WTC11 (cell line): Measurements from ENCODE around the gene PISD. TPM values are rescaled to one million over a fixed set of nuclear protein-coding genes. Genes with fewer than 3 reads are reported as not detected.

Experiments used
- ATAC-seq: fragments of 200-7000 bp; cut with Tn5 transposase; 2 replicates; pipeline ENCODE4 v1.10.0; 2021; ENCODE audit warnings: mild to moderate bottlenecking, moderate library complexity
- CTCF ChIA-PET: fragments of 300-600 bp; sonication (Branson Sonifier 250); formaldehyde crosslinking; loops from one replicate; lab custom pipeline; 2021; ENCODE audit warnings: antibody characterized with exemption; lab: Charles Lee
- POLR2A ChIA-PET: fragments of 350-600 bp; sonication (Branson Sonifier 250); formaldehyde crosslinking; loops from one replicate; lab custom pipeline; 2021; ENCODE audit warnings: antibody characterized with exemption; lab: Charles Lee
- DNase-seq: peaks from one replicate; pipeline ENCODE4 v3.0.0; 2021; ENCODE audit warnings: low spot score
- H3K27ac Mint-ChIP-seq: 2 replicates; pipeline ENCODE4 v1.8.0; 2021; ENCODE audit warnings: mixed read lengths
- H3K27me3 Mint-ChIP-seq: 2 replicates; pipeline ENCODE4 v1.8.0; 2021; ENCODE audit warnings: low read depth, mild to moderate bottlenecking, moderate library complexity, mixed read lengths
- H3K36me3 Mint-ChIP-seq: 2 replicates; pipeline ENCODE4 v1.8.0; 2021; ENCODE audit warnings: mixed read lengths
- H3K4me1 Mint-ChIP-seq: 2 replicates; pipeline ENCODE4 v1.8.0; 2022; ENCODE audit warnings: mixed read lengths
- H3K4me3 Mint-ChIP-seq: 2 replicates; pipeline ENCODE4 v1.8.0; 2021; ENCODE audit warnings: mild to moderate bottlenecking, moderate library complexity, mixed read lengths
- H3K9me3 Mint-ChIP-seq: 2 replicates; pipeline ENCODE4 v1.8.0; 2021; ENCODE audit warnings: mixed read lengths
- EMX1 ChIP-seq: fragments of 250-450 bp; sonication (Bioruptor Pico); IDR thresholded peaks from 2 replicates; pipeline ENCODE4 v1.8.0; 2021; ENCODE audit warnings: mild to moderate bottlenecking
- ESRRA ChIP-seq: sonication (generic); formaldehyde crosslinking; IDR thresholded peaks from 2 replicates; pipeline ENCODE4 v1.8.1; 2022; ENCODE audit warnings: mild to moderate bottlenecking, missing genetic modification reagents, borderline replicate concordance
- ETV6 ChIP-seq: sonication (generic); formaldehyde crosslinking; IDR thresholded peaks from 2 replicates; pipeline ENCODE4 v1.8.1; 2022; ENCODE audit warnings: mild to moderate bottlenecking, missing genetic modification reagents
- GRHL2 ChIP-seq: fragments of 250-450 bp; sonication (Bioruptor Pico); IDR thresholded peaks from 2 replicates; pipeline ENCODE4 v1.8.0; 2022; ENCODE audit warnings: mild to moderate bottlenecking, moderate library complexity; ENCODE audit not compliant: insufficient replicate concordance, severe bottlenecking
- GTF2I ChIP-seq: fragments of 250-450 bp; sonication (Bioruptor Pico); conservative IDR thresholded peaks from 2 replicates; pipeline ENCODE4 v1.4.0; 2021; ENCODE audit warnings: mild to moderate bottlenecking
- NFYB ChIP-seq: sonication (generic); formaldehyde crosslinking; conservative IDR thresholded peaks from 2 replicates; pipeline ENCODE4 v1.8.0; 2022; ENCODE audit warnings: low read depth, missing genetic modification reagents
- TEAD1 ChIP-seq: sonication (generic); formaldehyde crosslinking; IDR thresholded peaks from 2 replicates; pipeline ENCODE4 v1.8.0; 2022; ENCODE audit warnings: mild to moderate bottlenecking, missing genetic modification reagents
- TP53 ChIP-seq: sonication (generic); formaldehyde crosslinking; IDR thresholded peaks from 2 replicates; pipeline ENCODE4 v1.8.1; 2023; ENCODE audit warnings: mild to moderate bottlenecking, missing genetic modification reagents
- ZNF263 ChIP-seq: sonication (generic); formaldehyde crosslinking; IDR thresholded peaks from 2 replicates; pipeline ENCODE4 v1.8.1; 2022; ENCODE audit warnings: low read depth, mild to moderate bottlenecking, moderate library complexity, missing genetic modification reagents
- ZNF396 ChIP-seq: fragments of 250-450 bp; sonication (Bioruptor Pico); IDR thresholded peaks from 2 replicates; pipeline ENCODE4 v1.8.0; 2021; ENCODE audit warnings: mild to moderate bottlenecking, moderate library complexity, borderline replicate concordance
- ZNF423 ChIP-seq: fragments of 250-450 bp; sonication (Bioruptor Pico); IDR thresholded peaks from 2 replicates; pipeline ENCODE4 v2.1.2; 2022; ENCODE audit warnings: mild to moderate bottlenecking, moderate library complexity
- total RNA-seq: library from RNA; stranded (reverse); gene quantifications from 3 replicates; pipeline ENCODE4 v1.2.3, GENCODE V29; 2021
- TF ChIP-seq, protein P1 (sequence below): sonication (generic); formaldehyde crosslinking; IDR thresholded peaks from 2 replicates; pipeline ENCODE4 v1.8.1; 2023; ENCODE audit warnings: mild to moderate bottlenecking, missing genetic modification reagents, moderate library complexity
- TF ChIP-seq, protein P2 (sequence below): sonication (generic); formaldehyde crosslinking; IDR thresholded peaks from 2 replicates; pipeline ENCODE4 v1.8.0; 2022; ENCODE audit warnings: missing genetic modification reagents
- TF ChIP-seq, protein P3 (sequence below): sonication (generic); formaldehyde crosslinking; IDR thresholded peaks from 2 replicates; pipeline ENCODE4 v1.8.0; 2022; ENCODE audit warnings: mild to moderate bottlenecking, missing genetic modification reagents
- TF ChIP-seq, protein P4 (sequence below): sonication (generic); formaldehyde crosslinking; IDR thresholded peaks from 2 replicates; pipeline ENCODE4 v1.8.1; 2023; ENCODE audit warnings: mild to moderate bottlenecking, moderate library complexity, missing genetic modification reagents
- TF ChIP-seq, protein P5 (sequence below): sonication (generic); formaldehyde crosslinking; IDR thresholded peaks from 2 replicates; pipeline ENCODE4 v1.8.1; 2023; ENCODE audit warnings: mild to moderate bottlenecking, missing genetic modification reagents, moderate library complexity

The PISD gene
- total RNA-seq, 1 experiment from 2014 or later = 55.7 TPM

- DNase-seq = peak; percentile 86
- ATAC-seq = peak; percentile 78
- Mint-ChIP-seq H3K4me1 (peaks cover 31% of the 10 kb centered on the region), H3K9me3 (no peaks in the 10 kb centered on the region), H3K4me3 (peak overlapping the region; percentile 85), H3K36me3 (no peaks in the 10 kb centered on the region), H3K27ac (peak overlapping the region; percentile 68; the same call in 1 of the 2 replicates), H3K27me3 (no peaks in the 10 kb centered on the region)
- TF ChIP-seq NFYB (0 out of 2 replicates have a peak, but pooled peaks have one; percentile 15), TEAD1 (CRISPR knock-in tag) (peak; percentile 33; the same call in 1 of the 2 replicates), ZNF423 (peak; percentile 70), ETV6 (CRISPR knock-in tag) (peak; percentile 43; the same call in 1 of the 2 replicates), ZNF396 (CRISPR knock-in tag) (no peak), ESRRA (CRISPR knock-in tag) (0 out of 2 replicates have a peak, but pooled peaks have one; percentile 15), GTF2I (CRISPR knock-in tag) (no peak)
- TF ChIP-seq, protein P1, sequence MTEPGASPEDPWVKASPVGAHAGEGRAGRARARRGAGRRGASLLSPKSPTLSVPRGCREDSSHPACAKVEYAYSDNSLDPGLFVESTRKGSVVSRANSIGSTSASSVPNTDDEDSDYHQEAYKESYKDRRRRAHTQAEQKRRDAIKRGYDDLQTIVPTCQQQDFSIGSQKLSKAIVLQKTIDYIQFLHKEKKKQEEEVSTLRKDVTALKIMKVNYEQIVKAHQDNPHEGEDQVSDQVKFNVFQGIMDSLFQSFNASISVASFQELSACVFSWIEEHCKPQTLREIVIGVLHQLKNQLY (CRISPR knock-in tag) = no peak
- TF ChIP-seq, protein P2, sequence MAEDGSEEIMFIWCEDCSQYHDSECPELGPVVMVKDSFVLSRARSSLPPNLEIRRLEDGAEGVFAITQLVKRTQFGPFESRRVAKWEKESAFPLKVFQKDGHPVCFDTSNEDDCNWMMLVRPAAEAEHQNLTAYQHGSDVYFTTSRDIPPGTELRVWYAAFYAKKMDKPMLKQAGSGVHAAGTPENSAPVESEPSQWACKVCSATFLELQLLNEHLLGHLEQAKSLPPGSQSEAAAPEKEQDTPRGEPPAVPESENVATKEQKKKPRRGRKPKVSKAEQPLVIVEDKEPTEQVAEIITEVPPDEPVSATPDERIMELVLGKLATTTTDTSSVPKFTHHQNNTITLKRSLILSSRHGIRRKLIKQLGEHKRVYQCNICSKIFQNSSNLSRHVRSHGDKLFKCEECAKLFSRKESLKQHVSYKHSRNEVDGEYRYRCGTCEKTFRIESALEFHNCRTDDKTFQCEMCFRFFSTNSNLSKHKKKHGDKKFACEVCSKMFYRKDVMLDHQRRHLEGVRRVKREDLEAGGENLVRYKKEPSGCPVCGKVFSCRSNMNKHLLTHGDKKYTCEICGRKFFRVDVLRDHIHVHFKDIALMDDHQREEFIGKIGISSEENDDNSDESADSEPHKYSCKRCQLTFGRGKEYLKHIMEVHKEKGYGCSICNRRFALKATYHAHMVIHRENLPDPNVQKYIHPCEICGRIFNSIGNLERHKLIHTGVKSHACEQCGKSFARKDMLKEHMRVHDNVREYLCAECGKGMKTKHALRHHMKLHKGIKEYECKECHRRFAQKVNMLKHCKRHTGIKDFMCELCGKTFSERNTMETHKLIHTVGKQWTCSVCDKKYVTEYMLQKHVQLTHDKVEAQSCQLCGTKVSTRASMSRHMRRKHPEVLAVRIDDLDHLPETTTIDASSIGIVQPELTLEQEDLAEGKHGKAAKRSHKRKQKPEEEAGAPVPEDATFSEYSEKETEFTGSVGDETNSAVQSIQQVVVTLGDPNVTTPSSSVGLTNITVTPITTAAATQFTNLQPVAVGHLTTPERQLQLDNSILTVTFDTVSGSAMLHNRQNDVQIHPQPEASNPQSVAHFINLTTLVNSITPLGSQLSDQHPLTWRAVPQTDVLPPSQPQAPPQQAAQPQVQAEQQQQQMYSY (CRISPR knock-in tag) = peak; percentile 74
- TF ChIP-seq, protein P3, sequence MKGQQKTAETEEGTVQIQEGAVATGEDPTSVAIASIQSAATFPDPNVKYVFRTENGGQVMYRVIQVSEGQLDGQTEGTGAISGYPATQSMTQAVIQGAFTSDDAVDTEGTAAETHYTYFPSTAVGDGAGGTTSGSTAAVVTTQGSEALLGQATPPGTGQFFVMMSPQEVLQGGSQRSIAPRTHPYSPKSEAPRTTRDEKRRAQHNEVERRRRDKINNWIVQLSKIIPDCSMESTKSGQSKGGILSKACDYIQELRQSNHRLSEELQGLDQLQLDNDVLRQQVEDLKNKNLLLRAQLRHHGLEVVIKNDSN = no peak; the same call in 1 of the 2 replicates
- TF ChIP-seq, protein P4, sequence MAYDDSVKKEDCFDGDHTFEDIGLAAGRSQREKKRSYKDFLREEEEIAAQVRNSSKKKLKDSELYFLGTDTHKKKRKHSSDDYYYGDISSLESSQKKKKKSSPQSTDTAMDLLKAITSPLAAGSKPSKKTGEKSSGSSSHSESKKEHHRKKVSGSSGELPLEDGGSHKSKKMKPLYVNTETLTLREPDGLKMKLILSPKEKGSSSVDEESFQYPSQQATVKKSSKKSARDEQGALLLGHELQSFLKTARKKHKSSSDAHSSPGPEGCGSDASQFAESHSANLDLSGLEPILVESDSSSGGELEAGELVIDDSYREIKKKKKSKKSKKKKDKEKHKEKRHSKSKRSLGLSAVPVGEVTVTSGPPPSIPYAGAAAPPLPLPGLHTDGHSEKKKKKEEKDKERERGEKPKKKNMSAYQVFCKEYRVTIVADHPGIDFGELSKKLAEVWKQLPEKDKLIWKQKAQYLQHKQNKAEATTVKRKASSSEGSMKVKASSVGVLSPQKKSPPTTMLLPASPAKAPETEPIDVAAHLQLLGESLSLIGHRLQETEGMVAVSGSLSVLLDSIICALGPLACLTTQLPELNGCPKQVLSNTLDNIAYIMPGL (CRISPR knock-in tag) = peak; percentile 63; the same call in 1 of the 2 replicates
- CTCF ChIA-PET = interaction anchor here (0.9 to 2.5 kb wide), 13 partner anchors 9 to 532 kb away, joined by 3 to 19 read pairs (median 7); partner anchors contain the start of gene PISD
- POLR2A ChIA-PET = interaction anchor here (0.5 to 2.0 kb wide), 5 partner anchors 18 to 284 kb away, joined by 3 to 8 read pairs (median 3); partner anchors contain the start of genes PATZ1 and PISD
Measured at GRCh38 chr22:31630331-31631329, 31.4 kb downstream of the PISD start.

DNA sequence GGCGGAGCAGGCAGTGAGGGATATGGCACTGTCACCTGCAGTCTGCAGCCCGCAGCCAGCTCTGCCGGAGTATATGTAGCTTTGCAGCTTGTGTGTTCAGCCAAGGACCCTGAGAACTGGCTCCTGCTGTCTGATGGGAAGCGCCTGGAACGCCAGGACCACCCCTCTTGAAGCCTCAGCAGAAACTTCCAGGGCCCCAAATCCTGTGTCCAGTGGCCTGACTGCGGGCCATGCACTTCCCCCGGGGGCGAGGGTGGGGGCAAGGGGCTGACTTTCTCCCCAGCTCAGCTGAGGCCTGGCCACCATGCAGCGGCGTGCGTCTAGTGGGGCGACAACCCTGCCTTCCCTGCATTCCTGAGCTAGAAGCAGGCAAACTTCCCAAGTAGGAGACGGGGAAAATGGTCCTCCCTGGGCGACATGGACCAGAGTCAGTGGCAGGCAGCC is 32.3 kb downstream of the PISD start:
- TF ChIP-seq ZNF263 (CRISPR knock-in tag) = no peak
- TF ChIP-seq GRHL2 (CRISPR knock-in tag) = no peak
- no peak for TF ChIP-seq EMX1
- TF ChIP-seq, protein P5, sequence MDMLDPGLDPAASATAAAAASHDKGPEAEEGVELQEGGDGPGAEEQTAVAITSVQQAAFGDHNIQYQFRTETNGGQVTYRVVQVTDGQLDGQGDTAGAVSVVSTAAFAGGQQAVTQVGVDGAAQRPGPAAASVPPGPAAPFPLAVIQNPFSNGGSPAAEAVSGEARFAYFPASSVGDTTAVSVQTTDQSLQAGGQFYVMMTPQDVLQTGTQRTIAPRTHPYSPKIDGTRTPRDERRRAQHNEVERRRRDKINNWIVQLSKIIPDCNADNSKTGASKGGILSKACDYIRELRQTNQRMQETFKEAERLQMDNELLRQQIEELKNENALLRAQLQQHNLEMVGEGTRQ = no peak
- TF ChIP-seq TP53 (CRISPR knock-in tag) = 0 out of 2 replicates have a peak, but pooled peaks have one; percentile 41
- H3K4me3 Mint-ChIP-seq = peak overlapping the region; percentile 49
- DNase-seq (no peak), ATAC-seq (no peak)
- H3K9me3 Mint-ChIP-seq = no peaks in the 10 kb centered on the region
- H3K27me3 Mint-ChIP-seq = no peaks in the 10 kb centered on the region
- ChIA-PET POLR2A (interaction anchor here (0.5 to 2.0 kb wide), 4 partner anchors 17 to 283 kb away, joined by 3 to 8 read pairs (median 4); partner anchors contain the start of genes PATZ1 and PISD), CTCF (interaction anchor here (1.1 to 2.5 kb wide), 11 partner anchors 9 to 531 kb away, joined by 3 to 19 read pairs (median 7); partner anchors contain the start of gene PISD)
- peaks cover 37% of the 10 kb centered on the region for H3K4me1 Mint-ChIP-seq
- H3K36me3 Mint-ChIP-seq = no peaks in the 10 kb centered on the region
- H3K27ac Mint-ChIP-seq = no peak overlapping the region
